Parathyroid adenoma (tissue), 2 donors: ENCODE data around the gene CDA.

Experiments
- H2AFZ ChIP-seq: fragments of 300-600 bp; sonication (generic); one replicate; pipeline ENCODE4 v1.7.0; 2017; ENCODE audit warnings: antibody characterized with exemption, mild to moderate bottlenecking
- H3K27ac ChIP-seq: fragments of 300-600 bp; sonication (generic); one replicate; pipeline ENCODE4 v1.7.0; 2017
- H3K27me3 ChIP-seq: fragments of 300-600 bp; sonication (generic); one replicate; pipeline ENCODE4 v1.7.0; 2017; ENCODE audit warnings: low read length; ENCODE audit not compliant: control insufficient read depth, insufficient read depth
- H3K36me3 ChIP-seq: fragments of 300-600 bp; sonication (generic); one replicate; pipeline ENCODE4 v1.7.0; 2017; ENCODE audit warnings: low read length; ENCODE audit not compliant: control insufficient read depth, insufficient read depth
- H3K4me1 ChIP-seq: fragments of 300-600 bp; sonication (generic); one replicate; pipeline ENCODE4 v1.7.0; 2017; ENCODE audit warnings: control low read depth
- H3K4me2 ChIP-seq: fragments of 300-600 bp; sonication (generic); one replicate; pipeline ENCODE4 v1.7.0; 2017; ENCODE audit warnings: low read length
- H3K4me3 ChIP-seq: fragments of 300-600 bp; sonication (generic); one replicate; pipeline ENCODE4 v1.7.0; 2017; ENCODE audit warnings: low read depth, low read length
- H3K79me2 ChIP-seq: fragments of 300-600 bp; sonication (generic); one replicate; pipeline ENCODE4 v1.7.0; 2017; ENCODE audit warnings: control low read depth
- H3K9ac ChIP-seq: fragments of 300-600 bp; sonication (generic); one replicate; pipeline ENCODE4 v1.7.0; 2017; ENCODE audit warnings: mild to moderate bottlenecking
- H3K9me3 ChIP-seq: fragments of 300-600 bp; sonication (generic); one replicate; pipeline ENCODE4 v1.7.0; 2017; ENCODE audit warnings: low read length; ENCODE audit not compliant: control insufficient read depth
- CTCF ChIP-seq: fragments of 300-600 bp; sonication (generic); IDR thresholded peaks from one replicate; pipeline ENCODE4 v1.7.0; 2017; ENCODE audit warnings: antibody characterized with exemption, mild to moderate bottlenecking
- donor health status: primary hyperparathyroidism.

The CDA gene

GRCh38 chr1:20589331-20590278, 708 bp downstream of the CDA start:
- no peaks in the 10 kb centered on the region for H3K9me3 ChIP-seq
- H3K27me3 ChIP-seq: no peaks in the 10 kb centered on the region
- H3K4me3 ChIP-seq: no peak overlapping the region
- no peak overlapping the region for H3K4me2 ChIP-seq
- H3K9ac ChIP-seq: no peak overlapping the region
- H3K79me2 ChIP-seq: no peaks in the 10 kb centered on the region
- peak overlapping the region; percentile 28 for H2AFZ ChIP-seq
- no peaks in the 10 kb centered on the region for H3K4me1 ChIP-seq
- H3K36me3 ChIP-seq: no peaks in the 10 kb centered on the region
- H3K27ac ChIP-seq: peak overlapping the region; percentile 42
- TF ChIP-seq CTCF: no peak

- Histone ChIP-seq H3K27me3 (no peaks in the 10 kb centered on the region), H2AFZ (no peak overlapping the region), H3K27ac (no peak overlapping the region), H3K9me3 (no peaks in the 10 kb centered on the region), H3K4me3 (no peak overlapping the region), H3K4me1 (no peaks in the 10 kb centered on the region), H3K36me3 (no peaks in the 10 kb centered on the region), H3K9ac (no peak overlapping the region), H3K79me2 (no peaks in the 10 kb centered on the region), H3K4me2 (no peak overlapping the region)
- no peak for TF ChIP-seq CTCF
Measured at GRCh38 chr1:20590306-20590777, 1.4 kb downstream of the CDA start.

DNA sequence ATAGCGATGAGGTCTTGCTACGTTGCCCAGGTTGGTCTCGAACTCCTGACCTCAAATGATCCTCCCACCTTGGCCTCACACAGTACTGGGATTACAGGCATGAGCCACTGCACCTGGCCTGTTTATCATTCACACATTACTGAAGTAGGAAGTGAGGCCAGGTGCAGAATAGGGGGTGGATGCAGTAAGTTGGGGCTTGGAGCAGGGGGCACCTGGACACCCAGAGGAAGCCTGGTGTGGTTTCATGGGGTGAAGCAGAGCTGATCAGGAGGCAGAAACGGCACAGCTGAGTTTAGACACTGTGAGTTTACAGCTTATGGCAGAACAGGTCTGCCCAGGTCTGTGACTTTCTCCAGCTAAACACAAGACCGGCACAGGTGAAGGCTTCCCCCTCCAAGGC, 4.9 kb downstream of the CDA start:
- Histone ChIP-seq H3K4me3 (no peak overlapping the region), H3K27me3 (no peaks in the 10 kb centered on the region), H3K4me1 (no peaks in the 10 kb centered on the region), H3K4me2 (no peak overlapping the region), H3K27ac (no peak overlapping the region), H2AFZ (no peak overlapping the region), H3K9me3 (no peaks in the 10 kb centered on the region), H3K9ac (no peak overlapping the region), H3K79me2 (no peaks in the 10 kb centered on the region), H3K36me3 (no peaks in the 10 kb centered on the region)
- TF ChIP-seq CTCF: no peak

DNA sequence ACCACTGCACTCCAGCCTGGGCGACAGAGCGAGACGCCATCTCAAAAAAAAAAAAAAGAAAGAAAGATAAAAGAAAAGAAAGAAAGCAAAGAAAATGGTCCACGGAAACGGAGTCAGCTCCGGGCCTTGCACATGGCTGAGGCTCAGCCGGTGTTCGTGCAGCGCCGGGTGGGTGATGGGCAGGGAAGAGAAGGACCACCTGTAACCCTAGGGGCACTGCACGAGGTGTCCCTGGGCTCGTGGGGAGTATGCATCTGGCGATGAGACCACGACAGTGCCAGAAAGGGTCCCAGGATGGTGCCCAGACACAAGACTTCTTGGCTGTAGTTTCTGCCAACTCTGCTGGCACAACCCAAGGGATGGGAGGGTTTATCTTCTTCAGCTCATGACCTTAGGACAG, 5.8 kb downstream of the CDA start:
- no peaks in the 10 kb centered on the region for H3K79me2 ChIP-seq
- no peak overlapping the region for H3K4me2 ChIP-seq
- no peak overlapping the region for H3K9ac ChIP-seq
- H2AFZ ChIP-seq: no peak overlapping the region
- no peak overlapping the region for H3K4me3 ChIP-seq
- H3K27me3 ChIP-seq: no peaks in the 10 kb centered on the region
- TF ChIP-seq CTCF: no peak
- H3K4me1 ChIP-seq: no peaks in the 10 kb centered on the region
- H3K27ac ChIP-seq: no peak overlapping the region
- no peaks in the 10 kb centered on the region for H3K9me3 ChIP-seq
- no peaks in the 10 kb centered on the region for H3K36me3 ChIP-seq
